Measurements from ENCODE around the gene RAD51B. TPM values are rescaled to one million over a fixed set of nuclear protein-coding genes. Genes with fewer than 3 reads are reported as not detected.
"Not testable (repeated sequence)": the region's sequence is repeated elsewhere in the genome, so short reads cannot be mapped to it uniquely, and the experiment has no call there.

RAD51B gene
- total RNA-seq, 1 experiment from 2014 or later = 28.9 TPM

GRCh38 chr14:68755016-68755353 lies 935.4 kb downstream of the RAD51B start:
- in situ Hi-C loops (cut with HindIII; ENCODE audit: low pct_unique_long_range_greater_than_20kb, low sequenced_read_pairs) = no loop called here
- no peak for DNase-seq (ENCODE audit: low read depth, low spot score)

DNA sequence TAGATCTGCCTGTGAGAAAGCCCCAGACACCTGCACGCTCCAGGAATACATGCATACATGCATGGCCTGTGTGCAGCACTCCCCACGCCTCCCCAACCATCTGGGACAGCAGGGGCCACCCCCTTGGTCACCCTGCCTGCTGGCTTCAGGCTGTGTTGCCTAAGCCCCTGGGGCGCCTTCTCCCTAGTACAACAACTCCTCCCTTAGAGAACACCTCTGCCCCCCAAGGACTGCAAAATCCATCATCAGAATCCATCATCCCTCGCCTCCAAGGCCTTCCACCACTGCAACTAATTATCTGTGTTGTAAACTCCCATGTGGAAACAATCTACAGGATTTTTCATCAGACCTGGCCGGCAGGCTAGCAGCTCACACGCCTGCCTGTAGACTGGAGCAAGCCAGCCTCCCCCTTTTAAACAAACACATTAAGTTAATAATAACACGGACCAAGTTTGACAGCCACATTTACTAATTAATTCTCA lies 936.5 kb downstream of the RAD51B start:
- in situ Hi-C loops (cut with HindIII; ENCODE audit: low pct_unique_long_range_greater_than_20kb, low sequenced_read_pairs) = no loop called here
- DNase-seq (ENCODE audit: low read depth, low spot score) = no peak

- in situ Hi-C loops (cut with HindIII; ENCODE audit: low pct_unique_long_range_greater_than_20kb, low sequenced_read_pairs) = no loop called here
- no peak for DNase-seq (ENCODE audit: low read depth, low spot score)
Observed at GRCh38 chr14:68756734-68757133, 937.2 kb downstream of the RAD51B start.

GRCh38 chr14:68757618-68758081 lies 938.1 kb downstream of the RAD51B start:
- no peak for DNase-seq (ENCODE audit: low read depth, low spot score)
- in situ Hi-C loops (cut with HindIII; ENCODE audit: low pct_unique_long_range_greater_than_20kb, low sequenced_read_pairs) = no loop called here

GRCh38 chr14:68758301-68758700 lies 938.7 kb downstream of the RAD51B start:
- no peak for DNase-seq (ENCODE audit: low read depth, low spot score)
- in situ Hi-C loops (cut with HindIII; ENCODE audit: low pct_unique_long_range_greater_than_20kb, low sequenced_read_pairs) = no loop called here

GRCh38 chr14:68759017-68759560 lies 939.5 kb downstream of the RAD51B start:
- in situ Hi-C loops (cut with HindIII; ENCODE audit: low pct_unique_long_range_greater_than_20kb, low sequenced_read_pairs) = no loop called here
- no peak for DNase-seq (ENCODE audit: low read depth, low spot score)

DNA sequence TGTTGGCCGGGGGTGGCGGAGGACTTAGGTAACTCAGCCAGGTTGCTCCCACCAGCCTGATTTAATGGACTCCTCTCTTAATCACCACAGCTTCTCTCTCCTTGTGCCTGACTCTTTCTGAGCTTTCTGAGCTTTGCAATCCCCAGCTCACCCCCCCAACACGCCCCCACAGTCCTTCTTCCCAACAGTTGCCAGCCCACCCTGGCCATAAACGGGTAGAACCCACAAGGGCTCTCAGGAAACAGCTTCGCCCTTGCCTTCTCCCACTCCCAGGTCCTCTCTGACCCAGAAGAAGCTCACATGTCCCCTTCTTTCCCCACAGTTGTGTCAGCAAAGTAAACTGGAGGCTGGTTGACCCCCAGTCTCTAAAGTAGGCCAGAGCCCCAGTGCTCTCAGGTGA lies 940.4 kb downstream of the RAD51B start:
- in situ Hi-C loops (cut with HindIII; ENCODE audit: low pct_unique_long_range_greater_than_20kb, low sequenced_read_pairs) = no loop called here
- DNase-seq (ENCODE audit: low read depth, low spot score) = no peak

DNA sequence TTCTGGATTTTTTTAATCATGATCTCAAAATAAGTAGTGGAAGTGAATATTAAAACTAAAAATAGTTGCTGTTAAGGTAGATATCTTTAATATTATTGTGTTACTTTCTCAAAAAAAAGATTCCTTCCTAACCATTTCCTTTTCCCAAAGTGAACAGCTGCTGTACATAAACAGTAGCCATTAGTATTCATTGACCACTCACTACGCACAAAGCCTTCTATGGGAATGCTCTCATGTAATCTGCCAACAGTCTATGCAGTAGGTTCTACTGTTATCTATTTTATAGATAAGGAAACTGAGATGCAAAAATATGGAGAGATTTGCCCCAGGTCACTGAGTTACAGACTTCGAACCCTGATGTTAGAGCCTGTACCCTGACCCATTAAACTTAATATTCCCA lies 941.2 kb downstream of the RAD51B start:
- in situ Hi-C loops (cut with HindIII; ENCODE audit: low pct_unique_long_range_greater_than_20kb, low sequenced_read_pairs) = no loop called here
- no peak for DNase-seq (ENCODE audit: low read depth, low spot score)

- in situ Hi-C loops (cut with HindIII; ENCODE audit: low pct_unique_long_range_greater_than_20kb, low sequenced_read_pairs) = no loop called here
- DNase-seq (ENCODE audit: low read depth, low spot score) = no peak
Observed at GRCh38 chr14:68761391-68761790, 941.8 kb downstream of the RAD51B start.

DNA sequence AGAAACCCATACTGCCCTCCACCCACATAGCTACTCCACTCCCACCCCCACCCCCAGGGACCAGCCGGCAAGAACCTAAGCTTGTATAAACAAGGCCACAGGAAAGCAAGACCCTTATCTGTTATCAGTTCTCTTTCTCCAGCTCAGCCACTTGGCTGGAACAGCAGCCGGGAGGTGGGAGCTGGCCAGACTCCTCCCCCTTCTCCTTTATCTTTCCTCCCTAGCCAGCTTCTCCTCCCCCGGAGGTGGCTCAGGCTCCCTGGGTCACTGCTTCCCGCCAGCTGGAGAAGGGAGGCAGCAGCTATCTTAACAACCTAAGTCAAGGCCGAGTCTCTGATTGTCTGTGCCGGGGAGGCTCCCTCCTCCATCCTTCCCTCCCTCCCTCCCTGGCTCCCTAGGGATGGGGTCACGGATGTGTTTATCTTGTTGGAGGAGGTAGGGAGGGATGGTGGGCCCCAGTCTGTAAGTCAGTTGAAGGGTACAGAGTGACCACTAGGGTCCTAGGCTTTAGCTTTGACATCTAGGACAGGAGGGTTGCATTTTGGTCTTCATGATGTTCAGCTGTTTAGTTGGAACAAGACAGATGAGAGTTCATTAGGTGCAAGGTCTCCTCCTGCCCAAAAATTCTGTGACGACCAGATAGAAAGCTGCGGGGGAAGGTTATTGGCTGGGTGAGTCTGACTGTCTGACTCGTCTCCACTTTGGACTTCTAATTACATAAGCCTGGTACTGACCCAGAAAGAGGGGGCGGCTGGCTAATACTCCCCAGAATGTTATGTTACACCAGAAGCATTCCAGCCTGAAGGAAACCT lies 943.6 kb downstream of the RAD51B start:
- in situ Hi-C loops (cut with HindIII; ENCODE audit: low pct_unique_long_range_greater_than_20kb, low sequenced_read_pairs) = no loop called here
- DNase-seq (ENCODE audit: low read depth, low spot score) = no peak

DNA sequence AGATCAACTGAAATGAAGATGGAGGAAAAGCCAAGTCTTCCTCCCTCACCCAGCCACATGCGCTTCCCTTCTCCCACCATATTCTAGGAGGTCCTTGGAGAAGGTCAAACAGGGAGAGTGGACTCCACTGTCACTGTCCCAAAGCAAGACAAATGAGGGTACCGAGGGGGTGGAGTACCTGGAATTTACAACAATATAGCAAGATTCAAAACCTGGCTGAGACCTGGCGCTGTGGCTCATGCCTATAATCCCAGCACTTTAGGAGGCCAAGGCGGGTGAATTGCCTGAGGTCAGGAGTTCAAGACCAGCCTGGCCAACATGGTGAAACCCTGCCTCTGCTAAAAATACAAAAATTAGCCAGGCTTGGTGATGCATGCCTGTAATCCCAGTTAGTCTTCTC lies 944.3 kb downstream of the RAD51B start:
- in situ Hi-C loops (cut with HindIII; ENCODE audit: low pct_unique_long_range_greater_than_20kb, low sequenced_read_pairs); DNase-seq (ENCODE audit: low read depth, low spot score): not testable (repeated sequence)

GRCh38 chr14:68766299-68767247 lies 947.0 kb downstream of the RAD51B start:
- in situ Hi-C loops (cut with HindIII; ENCODE audit: low pct_unique_long_range_greater_than_20kb, low sequenced_read_pairs) = no loop called here
- DNase-seq (ENCODE audit: low read depth, low spot score) = no peak

- in situ Hi-C loops (cut with HindIII; ENCODE audit: low pct_unique_long_range_greater_than_20kb, low sequenced_read_pairs) = no loop called here
- no peak for DNase-seq (ENCODE audit: low read depth, low spot score)
Observed at GRCh38 chr14:68767248-68767645, 947.7 kb downstream of the RAD51B start.

GRCh38 chr14:68768316-68768715 lies 948.7 kb downstream of the RAD51B start:
- no peak for DNase-seq (ENCODE audit: low read depth, low spot score)
- in situ Hi-C loops (cut with HindIII; ENCODE audit: low pct_unique_long_range_greater_than_20kb, low sequenced_read_pairs) = no loop called here

- no peak for DNase-seq (ENCODE audit: low read depth, low spot score)
Observed at GRCh38 chr14:68770051-68770450, 950.5 kb downstream of the RAD51B start.

GRCh38 chr14:68770553-68771286 lies 951.1 kb downstream of the RAD51B start:
- no peak for DNase-seq (ENCODE audit: low read depth, low spot score)
- in situ Hi-C loops (cut with HindIII; ENCODE audit: low pct_unique_long_range_greater_than_20kb, low sequenced_read_pairs) = no loop called here

More at GRCh38 chr14:68770051-68770450, 950.5 kb downstream of the RAD51B start:
- in situ Hi-C loops (cut with HindIII; ENCODE audit: low pct_unique_long_range_greater_than_20kb, low sequenced_read_pairs) = no loop called here

- DNase-seq (ENCODE audit: low read depth, low spot score) = no peak
- in situ Hi-C loops (cut with HindIII; ENCODE audit: low pct_unique_long_range_greater_than_20kb, low sequenced_read_pairs) = no loop called here
Observed at GRCh38 chr14:68771631-68772030, 952.1 kb downstream of the RAD51B start.

Data from SK-MEL-5 (cell line).